HG03469 (cell line): ENCODE measurements around the gene PPP1R26.
"Not testable (repeated sequence)": the region's sequence is repeated elsewhere in the genome, so short reads cannot be mapped to it uniquely, and the experiment has no call there.

ENCODE experiments used
- ATAC-seq: cut with Tn5 transposase; IDR thresholded peaks from one replicate; pipeline ENCODE4 v1.9.1; 2021; ENCODE audit warnings: mild to moderate bottlenecking, moderate library complexity, moderate number of reproducible peaks; ENCODE audit not compliant: unreplicated experiment

Gene PPP1R26

DNA sequence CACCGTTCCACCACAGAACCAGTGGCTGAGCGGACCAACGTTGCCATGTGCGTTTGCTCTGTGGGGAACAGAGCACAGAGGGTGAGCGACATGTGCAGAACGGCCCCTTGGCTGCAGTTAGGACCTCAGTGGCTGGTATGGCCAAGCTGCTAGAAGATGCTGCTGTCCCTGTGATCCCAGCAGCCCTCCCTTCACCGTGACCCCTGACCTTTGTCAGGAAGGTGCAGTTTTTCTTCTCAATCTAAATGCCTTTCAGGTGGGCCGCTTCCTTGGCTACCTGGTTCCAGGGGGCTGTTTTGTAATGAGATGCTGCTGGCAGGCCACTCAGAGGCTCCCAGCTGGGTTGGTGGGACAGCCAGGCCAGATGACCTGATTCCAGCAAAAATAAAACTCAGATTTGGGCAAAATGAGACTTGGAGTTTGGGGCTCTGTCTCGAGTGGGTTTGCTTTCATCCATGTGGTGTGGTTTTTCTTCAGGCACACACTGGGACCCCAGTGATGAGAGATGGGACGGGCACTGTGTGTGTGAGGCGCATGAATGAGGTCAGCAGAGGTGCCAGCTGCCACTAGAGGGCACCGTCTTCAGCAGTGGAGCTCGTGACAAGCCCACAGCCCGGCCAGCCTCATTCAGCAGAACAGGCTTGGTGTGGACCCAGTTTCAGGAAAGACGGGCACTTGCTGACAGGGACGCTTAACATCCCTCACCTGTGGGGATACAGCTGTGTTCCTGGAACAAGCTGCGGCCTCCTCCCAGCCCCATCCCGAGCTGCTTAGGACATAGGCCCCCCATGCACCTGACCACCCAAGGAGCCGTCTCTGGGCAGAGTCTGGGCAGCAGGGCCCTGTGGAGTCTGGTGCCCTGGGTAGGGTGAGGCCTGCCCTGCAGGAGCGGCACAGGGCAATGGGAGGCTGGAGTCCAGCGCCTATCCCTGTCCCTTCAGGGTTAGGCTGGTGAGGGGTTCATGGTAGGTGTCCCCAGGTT lies 25.0 kb downstream of the PPP1R26 start:
- ATAC-seq, result no peak

- no peak for ATAC-seq
These were observed 26.0 kb downstream of the PPP1R26 start for GRCh38 chr9:135505406-135506187.

DNA sequence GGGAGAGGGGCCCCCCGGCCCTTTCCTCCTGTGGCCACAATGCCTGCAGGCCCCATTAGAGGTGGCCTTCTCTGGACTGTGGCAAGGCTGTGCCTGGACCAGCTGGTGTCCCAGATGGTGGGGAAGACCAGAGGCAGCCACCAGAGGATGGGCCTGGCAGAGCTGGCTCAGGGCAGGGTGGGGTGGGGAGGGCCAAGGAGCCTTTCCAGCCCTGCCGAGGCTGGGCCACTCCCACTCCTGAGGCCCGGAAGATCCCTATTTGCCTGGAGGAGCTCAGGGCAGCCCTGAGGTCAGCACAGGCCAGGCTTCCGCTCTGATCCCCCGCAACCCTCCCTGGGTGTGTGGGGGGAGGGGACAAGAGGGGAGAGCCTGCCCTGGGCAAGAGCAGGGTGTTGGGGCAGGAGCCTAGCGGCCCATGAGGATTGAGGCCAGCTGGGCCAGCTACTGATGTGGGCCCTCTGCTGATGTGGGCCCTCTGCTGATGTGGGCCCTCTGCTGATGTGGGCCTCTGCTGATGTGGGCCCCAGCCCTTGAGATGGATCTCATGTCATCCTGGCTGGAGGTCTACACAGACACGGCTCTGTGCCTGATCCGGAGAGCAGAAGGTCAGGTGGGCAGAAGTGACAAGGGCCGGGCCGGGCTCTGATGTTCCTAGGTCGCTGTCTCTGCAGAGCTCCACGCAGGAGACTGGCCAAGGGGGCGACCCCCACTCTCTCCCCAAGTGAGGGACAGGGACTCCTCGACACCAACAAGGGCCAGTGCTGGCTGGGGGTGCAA lies 26.9 kb downstream of the PPP1R26 start:
- ATAC-seq, result no peak

DNA sequence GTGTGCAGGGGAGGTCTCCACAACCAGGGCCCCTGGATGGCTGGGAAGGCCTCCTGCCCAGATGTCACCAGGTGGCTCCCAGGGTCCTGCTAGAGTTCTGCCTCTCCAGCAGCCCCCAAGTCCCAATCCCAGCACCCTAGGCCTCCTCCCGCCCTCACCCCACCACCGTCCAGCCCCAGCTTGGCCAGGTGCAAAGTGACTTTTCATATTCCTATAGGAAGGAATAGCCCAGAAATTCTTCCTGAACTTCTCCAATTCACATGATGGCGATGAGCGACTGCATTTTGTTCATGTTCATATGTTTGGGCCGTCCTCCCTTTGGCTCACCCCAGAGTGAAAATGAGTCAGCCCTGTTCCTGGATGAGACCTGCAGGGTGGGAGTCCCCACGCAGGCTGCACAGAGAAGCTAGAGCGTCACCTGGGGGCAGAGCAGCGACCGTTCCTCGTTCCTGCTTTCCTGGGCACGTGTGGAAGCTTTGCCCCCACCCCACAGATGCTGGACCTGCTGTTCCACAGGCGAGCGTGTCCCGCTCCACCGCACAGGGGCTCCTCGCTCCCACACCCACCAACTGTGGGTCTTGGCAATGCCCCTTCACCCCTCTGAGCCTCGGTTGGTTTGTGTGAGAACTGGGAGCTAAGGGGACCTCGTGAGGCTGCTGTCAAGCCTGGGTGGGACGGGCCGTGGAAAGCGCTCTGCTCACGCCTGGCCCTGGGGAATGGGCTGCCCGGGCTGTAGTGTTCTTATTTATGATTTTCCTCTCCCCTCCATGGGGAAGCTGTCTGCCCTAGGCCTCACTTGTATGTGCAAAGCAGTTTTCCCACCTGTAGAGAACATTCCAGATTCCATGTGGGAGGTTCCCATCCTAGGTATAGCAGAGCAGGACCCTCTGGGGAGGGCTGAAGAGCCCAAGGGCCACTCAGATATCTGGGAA lies 27.8 kb downstream of the PPP1R26 start:
- no peak for ATAC-seq

GRCh38 chr9:135508211-135508820 lies 28.7 kb downstream of the PPP1R26 start:
- ATAC-seq, result no peak

GRCh38 chr9:135509458-135509857 lies 29.9 kb downstream of the PPP1R26 start:
- ATAC-seq, result no peak

DNA sequence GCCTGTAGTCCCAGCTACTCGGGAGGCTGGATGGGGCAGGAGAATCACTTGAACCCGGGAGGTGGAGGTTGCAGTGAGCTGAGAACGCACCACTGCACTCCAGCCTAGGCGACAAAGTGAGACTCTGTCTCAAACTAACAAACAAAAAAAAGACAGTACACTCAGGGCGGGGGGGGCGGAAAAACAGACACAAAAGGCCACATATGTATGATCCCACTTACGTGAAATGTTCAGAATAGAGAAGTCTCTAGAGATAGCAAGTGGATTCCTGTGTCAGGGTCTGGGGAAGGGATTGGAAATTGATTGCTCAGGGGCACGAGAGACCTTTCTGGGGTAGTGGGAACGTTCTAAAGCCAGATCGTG lies 32.6 kb downstream of the PPP1R26 start:
- ATAC-seq, result no peak

GRCh38 chr9:135512904-135513303 lies 33.3 kb downstream of the PPP1R26 start:
- no peak for ATAC-seq

GRCh38 chr9:135513351-135513846 lies 33.8 kb downstream of the PPP1R26 start:
- ATAC-seq, result no peak

DNA sequence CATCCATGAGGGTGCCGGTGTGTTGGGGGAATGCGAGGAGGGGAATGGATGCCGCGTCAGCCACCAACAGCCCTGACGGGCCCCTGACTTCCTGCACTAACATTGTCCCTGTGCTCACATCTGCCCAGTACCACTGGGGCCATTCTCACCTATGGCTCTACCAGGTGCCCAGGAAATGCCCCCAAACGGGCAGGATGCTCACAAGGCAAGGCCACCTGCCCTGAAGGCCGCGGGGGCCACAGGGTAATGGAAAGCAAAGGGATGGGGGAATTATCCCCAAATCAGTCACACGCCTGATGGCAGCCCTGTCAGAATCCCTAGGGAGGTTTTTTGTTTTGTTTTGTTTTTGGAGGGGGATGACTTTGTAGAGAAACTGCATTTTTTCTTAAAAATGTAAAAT lies 34.3 kb downstream of the PPP1R26 start:
- not testable (repeated sequence) for ATAC-seq

DNA sequence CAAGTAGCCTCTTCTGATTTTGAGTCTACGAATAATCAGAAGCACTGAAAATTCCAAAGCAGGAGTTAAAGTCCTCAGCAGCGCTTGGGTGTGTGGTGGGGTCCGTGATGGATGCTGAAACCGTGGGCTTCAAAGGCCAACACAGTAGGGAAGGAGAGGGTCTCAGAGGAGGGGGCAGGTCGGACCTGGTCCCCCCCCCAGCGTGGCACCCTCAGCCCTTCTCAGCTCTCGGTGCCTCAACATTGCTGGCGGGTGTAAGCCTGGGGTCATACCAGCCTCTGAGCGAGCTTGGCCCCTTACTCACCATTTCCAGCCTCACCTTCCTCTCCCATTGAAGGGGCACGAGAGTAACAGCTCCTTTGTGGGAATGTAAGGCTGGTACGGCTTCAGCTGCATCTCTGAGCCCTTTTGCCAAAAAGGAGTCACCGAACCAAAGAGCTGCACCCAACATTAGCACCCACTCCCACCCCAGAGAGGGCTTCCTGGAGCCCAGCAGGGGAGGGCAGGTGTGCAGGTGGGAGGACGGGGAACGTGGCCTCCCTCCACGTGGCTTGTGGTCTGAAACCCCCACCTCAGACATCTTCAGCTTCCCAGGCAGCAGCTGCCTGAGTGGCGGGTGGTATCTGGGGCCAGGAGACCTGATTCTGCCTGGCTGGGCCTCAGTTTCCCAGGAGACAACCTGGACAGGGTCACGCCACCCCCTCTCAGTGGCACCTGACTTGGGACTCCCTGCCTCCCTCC lies 34.9 kb downstream of the PPP1R26 start:
- ATAC-seq, result no peak

DNA sequence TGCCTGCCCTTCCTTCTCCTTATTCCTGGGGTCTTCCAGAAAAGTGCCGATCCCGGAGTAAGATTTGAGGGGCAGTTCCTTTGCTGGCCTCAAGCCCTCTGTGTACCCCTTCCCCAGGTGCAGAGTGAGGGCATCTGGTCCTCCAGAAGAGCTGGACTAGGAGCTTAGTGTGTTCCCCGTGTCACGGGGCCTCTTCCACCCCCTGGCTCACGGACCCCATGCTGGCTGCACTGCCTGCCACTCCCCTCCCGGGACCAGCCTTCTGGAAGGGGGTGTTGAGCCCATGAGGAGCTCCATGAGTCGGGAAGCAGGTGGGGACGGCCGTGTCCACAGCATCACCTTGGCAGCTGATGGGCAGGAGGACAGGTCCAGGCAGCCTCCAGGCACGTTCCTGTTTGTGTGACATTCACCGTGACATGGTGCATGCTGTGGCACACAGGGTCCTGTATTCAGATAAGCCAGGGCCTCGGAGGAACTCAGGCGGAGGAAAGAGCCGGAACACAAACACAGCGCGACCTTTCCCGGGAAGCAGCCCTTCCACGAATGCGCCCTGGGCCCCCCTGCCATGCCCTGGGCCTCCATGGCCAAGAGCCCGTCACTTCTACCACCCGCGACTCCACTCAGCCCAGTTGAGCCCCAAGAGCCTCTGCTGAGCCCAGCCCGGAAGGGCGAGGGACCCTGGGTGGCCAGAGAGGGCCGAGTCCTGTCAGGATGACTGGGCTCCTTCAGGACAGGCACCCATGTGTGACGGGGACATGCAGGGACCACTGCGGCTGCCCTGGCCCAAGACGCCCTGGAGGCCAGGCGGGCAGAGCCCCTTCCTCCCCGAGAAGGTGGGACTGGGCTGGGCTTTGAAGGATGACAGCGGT lies 35.7 kb downstream of the PPP1R26 start:
- ATAC-seq, result no peak

GRCh38 chr9:135516132-135516860 lies 36.7 kb downstream of the PPP1R26 start:
- ATAC-seq, result no peak

DNA sequence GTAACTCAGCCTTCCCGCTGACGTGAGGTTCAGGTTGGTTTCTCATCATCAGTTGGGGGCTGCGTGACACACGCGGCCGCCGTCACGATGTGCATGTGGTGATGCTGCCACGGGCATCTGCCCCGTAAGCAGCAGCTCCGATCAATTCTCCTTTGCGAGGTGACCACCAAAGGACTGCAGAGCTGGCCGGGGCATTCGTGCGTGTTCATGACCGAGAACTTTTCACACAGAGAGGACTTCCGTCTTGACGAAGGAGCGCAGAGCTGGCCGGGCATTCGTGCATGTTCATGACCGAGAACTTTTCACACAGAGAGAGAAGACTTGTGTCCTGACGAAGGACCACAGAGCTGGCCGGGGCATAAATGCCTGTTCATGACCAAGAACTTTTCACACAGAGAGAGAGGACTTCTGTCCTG lies 37.8 kb downstream of the PPP1R26 start:
- ATAC-seq, result no peak

- ATAC-seq, result no peak
These were observed 39.8 kb downstream of the PPP1R26 start for GRCh38 chr9:135519179-135519971.

GRCh38 chr9:135520916-135521607 lies 41.5 kb downstream of the PPP1R26 start, which contains the start of gene LCN1:
Gene LCN1, plus strand, starts transcription at chr9:135521440. Its CDS starts 58 bp downstream, at chr9:135521498.
- ATAC-seq, result no peak
